Lower leg skin (tissue), 3 donors: ENCODE data around the gene PHC3.

ENCODE experiments used
- CTCF ChIP-seq, 3 donors: fragments of 450-650 bp; IDR thresholded peaks; one replicate each; pipeline ENCODE4 v1.5.1; 2016; ENCODE audit warnings: antibody characterized with exemption in 3 of 3, mild to moderate bottlenecking in 3 of 3, moderate library complexity in 2 of 3
- POLR2A ChIP-seq, 2 donors: fragments of 450-650 bp; IDR thresholded peaks; one replicate each; pipeline ENCODE4 v1.6.1; 2016 to 2017; ENCODE audit warnings: antibody characterized with exemption in 2 of 2, mild to moderate bottlenecking in 1 of 2, moderate library complexity in 1 of 2

DNA sequence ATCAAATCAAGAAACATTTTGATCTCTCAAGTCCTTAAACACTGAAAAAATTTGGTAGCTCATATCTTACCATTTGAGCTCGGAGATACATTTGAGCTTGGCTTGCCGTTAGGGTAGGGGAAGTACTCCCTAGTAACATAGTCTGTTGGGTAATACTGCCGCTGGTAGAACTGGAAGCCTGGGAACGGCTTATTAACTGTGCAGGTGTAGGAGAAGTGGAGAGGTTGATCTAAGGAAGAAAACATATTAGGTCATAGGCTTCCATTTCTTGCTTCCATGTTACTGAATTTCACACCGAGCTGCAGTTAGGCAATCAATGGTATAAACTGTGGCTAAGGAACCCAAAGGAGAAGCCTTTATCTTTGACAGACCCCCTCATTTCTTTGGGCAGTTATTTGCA is 32.5 kb downstream of the PHC3 start:
- no peak for TF ChIP-seq CTCF (IDR thresholded peaks at IDR 0.05)
- no peak for TF ChIP-seq POLR2A (IDR thresholded peaks at IDR 0.05)
